HG03520 (cell line): Measurements from ENCODE around the gene SLC25A42.
"Not testable (repeated sequence)": the region's sequence is repeated elsewhere in the genome, so short reads cannot be mapped to it uniquely, and the experiment has no call there.

Source experiments
- ATAC-seq: cut with Tn5 transposase; IDR thresholded peaks from one replicate; pipeline ENCODE4 v1.9.1; 2021; ENCODE audit warnings: mild to moderate bottlenecking, moderate library complexity; ENCODE audit not compliant: unreplicated experiment

The SLC25A42 gene

GRCh38 chr19:19132912-19133311 lies 69.1 kb downstream of the SLC25A42 start:
- ATAC-seq, result no peak

GRCh38 chr19:19133985-19134384 lies 70.2 kb downstream of the SLC25A42 start:
- ATAC-seq, result no peak

DNA sequence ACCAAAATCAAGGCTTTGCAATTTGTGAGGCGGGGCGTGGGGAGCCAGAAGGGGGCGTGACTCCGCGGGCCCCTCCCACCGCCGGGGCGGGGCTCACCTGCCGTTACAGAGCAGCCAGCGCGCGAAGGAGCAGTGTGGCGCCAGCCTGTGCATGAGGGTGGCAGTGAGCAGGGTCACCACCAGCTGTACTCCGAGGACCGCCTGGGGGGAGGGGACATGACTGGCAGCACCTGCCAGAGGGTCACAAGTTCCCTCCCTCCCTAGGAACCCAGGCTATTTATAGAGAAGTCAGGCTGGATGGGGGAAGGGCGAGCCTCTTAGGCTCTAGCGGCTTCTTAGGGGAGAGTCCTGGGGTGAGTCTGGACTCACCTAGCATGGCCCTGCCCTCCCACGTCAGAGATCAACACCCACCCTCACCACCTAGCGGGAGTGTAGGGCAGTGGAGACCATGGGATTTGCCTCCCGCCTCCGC lies 70.9 kb downstream of the SLC25A42 start:
- no peak for ATAC-seq

DNA sequence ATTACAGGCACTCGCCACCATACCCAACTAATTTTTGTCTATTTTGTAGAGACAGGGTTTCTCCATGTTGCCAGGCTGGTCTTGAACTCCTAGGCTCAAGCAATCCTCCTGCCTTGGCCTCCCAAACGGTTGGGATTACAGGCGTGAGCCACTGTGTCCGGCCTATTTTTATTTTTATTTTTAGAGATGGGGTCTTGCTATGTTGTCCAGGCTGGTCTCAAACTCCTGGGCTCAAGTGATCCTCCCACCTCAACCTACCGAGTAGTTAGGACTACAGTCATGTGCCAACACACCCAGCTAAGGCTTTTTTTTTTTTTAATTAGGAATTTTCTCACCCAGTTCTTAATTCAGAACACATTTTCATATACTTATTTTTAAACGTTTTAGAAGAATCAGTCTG lies 71.9 kb downstream of the SLC25A42 start:
- ATAC-seq, result not testable (repeated sequence)

DNA sequence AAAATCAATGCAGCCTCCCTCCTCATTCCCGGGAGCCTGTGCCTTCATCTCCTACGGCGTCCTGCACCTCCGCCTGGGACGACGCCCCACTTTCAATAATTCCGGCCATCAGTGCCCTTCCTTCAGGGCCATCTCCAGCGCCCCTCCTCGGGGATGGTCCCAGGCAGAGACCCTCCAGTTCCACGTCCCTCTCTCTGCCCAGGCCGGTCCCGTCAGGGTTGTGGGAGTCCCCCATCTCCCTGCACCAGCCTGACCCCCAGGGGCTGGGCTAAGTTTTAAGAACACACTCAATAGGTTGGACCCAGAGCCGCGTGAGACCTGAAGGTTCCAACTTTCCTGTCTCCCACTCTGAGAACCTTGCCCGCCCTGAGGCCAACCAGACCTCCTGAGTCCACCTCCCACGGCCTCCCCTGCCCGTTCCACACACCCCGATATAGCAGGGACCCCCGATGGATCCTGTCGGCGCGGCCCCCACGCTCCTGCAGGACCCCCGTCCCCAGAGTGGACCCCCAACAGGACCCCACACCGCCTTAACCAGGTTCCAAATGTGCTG lies 73.8 kb downstream of the SLC25A42 start:
- ATAC-seq, result no peak

- ATAC-seq, result peak; percentile 91
These were observed 74.6 kb downstream of the SLC25A42 start, which contains the start of gene TMEM161A for GRCh38 chr19:19138109-19138981. TSS of gene TMEM161A (minus strand) at chr19:19138478. CDS start at chr19:19138428, 50 bp downstream.

- ATAC-seq, result no peak
These were observed 76.1 kb downstream of the SLC25A42 start for GRCh38 chr19:19139876-19140229.

DNA sequence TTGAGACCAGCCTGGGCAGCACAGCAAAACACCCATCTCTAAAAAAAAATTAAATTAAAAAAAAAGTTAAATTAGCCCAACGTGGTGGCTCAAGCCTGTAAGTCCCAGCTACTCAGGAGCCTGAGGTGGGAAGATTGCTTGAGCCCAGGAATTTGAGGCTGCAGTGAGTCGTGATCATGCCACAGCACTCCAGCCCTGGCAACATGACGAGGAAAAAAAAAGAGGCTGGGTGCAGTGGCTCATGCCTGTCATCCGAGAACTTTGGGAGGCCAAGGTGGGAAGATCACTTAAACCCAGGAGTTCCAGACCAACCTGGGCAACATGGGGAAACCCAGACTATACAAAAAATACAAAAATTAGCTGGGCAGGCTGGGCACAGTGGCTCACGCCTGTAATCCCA lies 76.7 kb downstream of the SLC25A42 start:
- no peak for ATAC-seq

- ATAC-seq, result no peak
These were observed 78.6 kb downstream of the SLC25A42 start for GRCh38 chr19:19142347-19142746.

DNA sequence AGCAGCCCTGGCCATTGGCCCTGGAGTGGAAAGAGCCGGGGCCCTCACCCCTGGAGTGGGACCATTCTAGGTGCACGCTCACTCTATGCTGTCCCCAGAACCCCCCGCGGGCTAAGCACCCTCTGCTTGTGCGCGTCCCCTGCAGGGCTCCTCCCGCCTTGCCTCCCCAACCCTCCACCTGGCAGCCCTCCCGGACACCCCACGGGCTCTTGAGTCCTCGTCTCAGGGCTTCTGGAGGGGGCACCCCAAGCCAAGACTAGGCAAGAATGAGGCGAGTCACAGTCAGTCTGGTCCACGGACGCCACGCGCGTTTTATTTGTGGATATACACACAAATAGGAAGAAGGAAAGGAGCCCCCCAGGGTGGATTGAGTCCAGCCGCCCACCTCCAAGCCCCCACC lies 81.5 kb downstream of the SLC25A42 start:
- ATAC-seq, result no peak

GRCh38 chr19:19145684-19146608 lies 82.2 kb downstream of the SLC25A42 start:
- ATAC-seq, result no peak

GRCh38 chr19:19146865-19147264 lies 83.1 kb downstream of the SLC25A42 start:
- ATAC-seq, result no peak

DNA sequence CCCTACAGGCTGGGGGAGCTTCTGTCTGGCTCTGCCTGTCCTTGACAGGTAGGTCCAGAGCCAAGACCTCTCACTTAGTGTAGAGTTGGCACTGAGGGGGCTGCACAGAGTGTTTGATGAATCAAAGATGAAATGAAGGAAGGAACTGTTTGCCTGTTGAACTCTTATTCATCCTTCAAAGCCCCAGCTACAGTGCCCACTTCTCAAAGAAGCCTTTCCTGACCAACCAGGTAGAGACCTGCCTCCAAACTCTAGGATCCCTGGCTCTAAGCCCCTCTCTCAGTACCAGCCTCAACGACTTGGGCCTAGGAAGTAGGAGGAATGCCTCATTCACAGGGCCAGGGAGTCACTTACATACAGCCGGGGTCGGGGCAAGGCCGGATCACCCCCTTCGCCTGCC lies 83.5 kb downstream of the SLC25A42 start:
- no peak for ATAC-seq

GRCh38 chr19:19148504-19148903 lies 84.7 kb downstream of the SLC25A42 start:
- ATAC-seq, result not testable (repeated sequence)

DNA sequence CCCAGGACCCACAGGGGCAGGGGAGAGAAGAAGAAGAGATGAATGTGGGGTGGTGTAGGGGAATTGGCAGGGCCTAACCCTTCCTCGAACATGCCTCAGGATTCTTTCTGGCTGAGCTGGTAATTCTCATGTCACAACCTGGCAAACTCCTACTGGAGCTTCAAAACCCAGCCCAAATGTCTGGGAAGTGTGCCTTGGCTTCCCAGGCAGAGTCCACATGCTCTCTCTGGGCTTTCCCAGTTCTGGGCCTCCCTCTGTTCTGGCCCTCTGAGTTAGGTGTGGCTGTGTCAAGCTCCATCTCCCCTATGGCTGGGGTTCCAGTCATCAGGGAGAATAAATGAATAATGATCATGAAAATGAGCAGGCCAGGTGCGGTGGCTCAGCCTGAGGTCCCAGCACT lies 85.6 kb downstream of the SLC25A42 start:
- ATAC-seq, result no peak

GRCh38 chr19:19151418-19151817 lies 87.6 kb downstream of the SLC25A42 start:
- no peak for ATAC-seq

GRCh38 chr19:19152668-19153384 lies 89.0 kb downstream of the SLC25A42 start:
- no peak for ATAC-seq

DNA sequence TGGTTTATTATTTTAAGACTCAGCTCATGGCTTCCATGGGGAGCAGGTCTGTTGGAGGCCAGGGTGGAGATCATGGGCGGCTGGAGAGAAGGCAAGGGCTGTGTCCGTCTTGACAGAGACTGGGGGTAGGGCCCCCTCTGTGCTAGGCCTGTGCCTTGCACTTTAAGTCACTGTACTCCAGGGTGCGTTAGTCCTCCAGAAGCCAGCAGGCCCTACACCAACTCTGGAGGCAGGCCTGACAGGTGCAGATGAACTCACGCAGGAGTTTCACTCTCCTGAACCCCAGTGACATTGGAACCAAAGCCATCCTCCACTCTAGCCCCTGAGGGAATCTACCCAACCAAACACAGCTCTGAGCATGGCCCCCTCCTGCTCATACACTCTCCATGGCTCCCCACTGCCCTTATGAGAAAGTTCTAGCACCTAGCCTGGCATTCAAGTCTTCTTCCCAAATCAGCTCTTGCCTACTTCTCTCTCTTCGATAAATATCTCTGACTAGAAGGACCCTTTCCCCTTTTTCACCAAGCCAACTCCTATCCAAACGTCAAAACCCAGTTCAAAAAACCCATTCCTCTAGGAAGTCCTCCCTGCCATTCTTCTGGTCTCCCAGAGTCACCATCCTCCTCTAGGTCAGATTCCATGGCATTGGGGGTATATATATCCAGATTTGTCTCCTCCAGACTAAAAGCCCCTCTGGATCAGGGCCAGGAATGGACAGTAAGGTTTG lies 91.1 kb downstream of the SLC25A42 start:
- no peak for ATAC-seq

- peak; percentile 64 for ATAC-seq
These were observed 91.9 kb downstream of the SLC25A42 start for GRCh38 chr19:19155495-19156219.
